GM19397 (cell line): Measurements from ENCODE around the gene CBR4.

Experiments used
- ATAC-seq: cut with Tn5 transposase; IDR thresholded peaks from one replicate; pipeline ENCODE4 v1.9.1; 2021; ENCODE audit warnings: mild to moderate bottlenecking, moderate library complexity; ENCODE audit not compliant: unreplicated experiment

Gene CBR4

GRCh38 chr4:169010125-169011023 lies at the start of gene CBR4:
Gene CBR4, minus strand, starts transcription at chr4:169010255. Its CDS starts 166 bp downstream, at chr4:169010089.
- peak; percentile 99 for ATAC-seq

DNA sequence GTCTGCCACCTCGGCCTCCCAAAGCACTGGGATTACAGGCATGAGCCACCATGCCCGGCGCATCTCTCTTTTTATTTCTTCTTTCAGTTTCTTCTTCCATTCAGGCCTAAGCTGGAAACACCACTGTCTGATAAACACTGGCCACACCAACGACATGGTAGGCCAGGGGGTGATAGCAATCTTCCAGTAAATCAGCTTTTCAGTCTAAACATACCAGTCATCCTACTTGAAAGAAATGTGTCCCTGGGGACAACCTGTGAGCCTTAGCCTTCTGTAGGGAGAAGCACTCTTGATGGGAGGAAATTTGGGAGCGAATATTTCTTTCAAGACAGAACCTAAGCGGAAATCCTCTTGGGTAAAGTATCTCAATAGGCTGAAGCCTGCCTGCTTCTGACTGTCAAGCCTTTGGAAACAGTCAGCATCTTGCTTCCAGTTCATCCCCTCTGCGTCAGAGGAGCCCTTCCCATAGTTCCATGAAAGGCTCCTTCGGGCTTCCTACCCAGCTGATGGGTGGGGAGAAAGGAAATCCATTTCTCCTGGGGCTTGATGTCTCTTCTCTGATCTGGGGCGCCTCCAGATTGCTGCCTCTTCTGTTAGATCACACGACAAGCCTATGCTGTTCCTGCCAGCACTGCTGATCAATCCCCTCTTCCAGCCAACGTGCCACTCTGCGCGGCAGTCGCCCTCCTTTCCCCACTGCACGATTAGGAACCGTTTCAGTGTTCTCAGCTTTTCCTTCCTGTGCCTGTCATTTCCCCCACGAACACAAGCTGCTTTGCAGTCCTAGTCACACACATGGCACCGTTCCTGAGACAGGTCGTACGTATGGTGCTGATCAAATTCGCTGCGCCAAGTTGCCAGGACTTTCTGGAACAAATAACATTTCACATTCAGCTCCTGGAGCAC lies 49.5 kb upstream of the CBR4 start:
- ATAC-seq, result no peak

DNA sequence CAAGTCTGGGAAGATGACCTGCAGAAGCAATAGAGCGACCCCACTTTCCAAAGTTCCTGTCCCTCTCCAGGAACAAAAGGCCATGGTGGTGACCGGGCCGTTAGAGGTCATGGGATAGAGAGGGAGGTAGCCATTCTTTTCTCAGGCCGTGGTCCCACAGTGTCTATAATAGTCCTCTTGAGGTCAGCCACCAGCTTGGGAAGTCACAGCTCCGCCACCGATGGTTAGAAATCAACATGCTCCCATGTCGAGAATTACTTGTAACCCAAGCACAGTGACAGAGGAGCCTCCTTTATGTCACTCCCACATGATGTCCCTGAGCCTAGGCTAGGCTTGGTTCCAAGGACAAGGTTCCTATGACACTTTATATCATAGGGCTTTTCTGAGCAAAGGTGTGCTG lies 48.3 kb upstream of the CBR4 start:
- ATAC-seq, result no peak

- ATAC-seq, result no peak
Observed at GRCh38 chr4:169054879-169055278, 44.8 kb upstream of the CBR4 start.

- ATAC-seq, result no peak
Observed at GRCh38 chr4:169052594-169052945, 42.5 kb upstream of the CBR4 start.

- ATAC-seq, result no peak
Observed at GRCh38 chr4:169051761-169052593, 41.9 kb upstream of the CBR4 start.

DNA sequence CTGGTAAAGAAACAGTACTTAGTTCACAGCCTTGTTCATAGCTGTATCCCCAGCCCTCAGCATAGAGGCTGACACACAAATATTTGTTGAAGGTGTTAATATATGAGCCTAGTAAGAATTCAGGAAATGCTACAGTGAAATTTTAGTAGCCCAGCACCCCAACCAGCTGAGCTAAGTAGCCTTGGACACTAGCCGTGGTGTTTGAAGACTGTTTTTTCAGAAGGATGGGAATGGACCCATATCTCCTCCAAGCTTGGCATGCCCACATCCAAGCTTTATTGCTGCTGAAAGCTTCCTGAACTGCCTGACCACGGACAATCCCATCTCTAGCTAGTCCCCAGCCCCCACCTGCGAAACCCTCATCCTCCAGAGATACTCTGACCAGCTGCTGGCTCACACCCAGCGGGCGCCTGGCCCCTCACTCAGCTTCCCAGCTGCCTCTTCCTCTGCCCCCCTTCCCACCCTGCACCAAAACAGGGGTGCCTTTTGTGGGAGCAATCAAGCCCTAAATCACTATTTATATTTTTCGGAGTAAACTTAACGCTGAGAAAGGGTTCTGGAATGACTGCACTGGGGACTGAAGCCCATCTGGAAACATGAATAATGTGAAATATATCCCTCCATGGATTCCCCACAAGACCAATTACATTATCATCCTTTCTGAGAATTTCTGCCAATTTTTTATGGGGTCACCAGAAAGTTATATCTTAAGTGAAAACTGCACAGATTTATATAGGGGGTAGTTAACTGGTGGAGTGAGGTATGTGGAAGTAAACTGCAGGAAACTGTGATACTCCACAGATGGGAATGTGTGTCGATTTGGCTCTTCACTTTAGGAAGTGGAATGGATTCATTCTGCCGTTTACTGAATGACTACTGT lies 41.1 kb upstream of the CBR4 start:
- ATAC-seq, result no peak

- ATAC-seq, result no peak
Observed at GRCh38 chr4:169050284-169050683, 40.2 kb upstream of the CBR4 start.

DNA sequence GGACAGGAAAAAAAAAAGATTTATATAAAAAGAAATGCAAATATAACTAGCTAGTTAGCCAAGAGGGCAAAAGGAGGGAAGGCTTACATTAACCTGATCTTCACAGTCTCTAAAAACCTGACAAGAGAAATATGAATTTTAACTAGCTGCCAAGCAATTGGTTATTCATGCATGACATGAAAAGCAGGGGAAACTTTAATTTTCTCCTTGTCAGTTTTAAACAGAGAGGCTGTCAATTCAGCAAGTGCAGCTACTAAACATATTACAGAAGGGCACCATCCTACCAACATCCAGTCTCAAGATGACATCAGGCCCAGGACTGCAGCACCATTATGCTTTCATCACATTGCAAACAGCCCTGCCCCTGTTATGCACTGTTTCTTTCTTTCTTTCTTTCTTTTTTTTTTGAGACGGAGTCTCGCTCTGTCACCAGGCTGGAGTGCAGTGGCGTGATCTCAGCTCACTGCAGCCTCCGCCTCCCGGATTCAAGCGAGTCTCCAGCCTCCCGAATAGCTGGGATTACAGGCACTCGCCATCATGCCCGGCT lies 38.9 kb upstream of the CBR4 start:
- ATAC-seq, result no peak

GRCh38 chr4:169047956-169048355 lies 37.9 kb upstream of the CBR4 start:
- no peak for ATAC-seq

DNA sequence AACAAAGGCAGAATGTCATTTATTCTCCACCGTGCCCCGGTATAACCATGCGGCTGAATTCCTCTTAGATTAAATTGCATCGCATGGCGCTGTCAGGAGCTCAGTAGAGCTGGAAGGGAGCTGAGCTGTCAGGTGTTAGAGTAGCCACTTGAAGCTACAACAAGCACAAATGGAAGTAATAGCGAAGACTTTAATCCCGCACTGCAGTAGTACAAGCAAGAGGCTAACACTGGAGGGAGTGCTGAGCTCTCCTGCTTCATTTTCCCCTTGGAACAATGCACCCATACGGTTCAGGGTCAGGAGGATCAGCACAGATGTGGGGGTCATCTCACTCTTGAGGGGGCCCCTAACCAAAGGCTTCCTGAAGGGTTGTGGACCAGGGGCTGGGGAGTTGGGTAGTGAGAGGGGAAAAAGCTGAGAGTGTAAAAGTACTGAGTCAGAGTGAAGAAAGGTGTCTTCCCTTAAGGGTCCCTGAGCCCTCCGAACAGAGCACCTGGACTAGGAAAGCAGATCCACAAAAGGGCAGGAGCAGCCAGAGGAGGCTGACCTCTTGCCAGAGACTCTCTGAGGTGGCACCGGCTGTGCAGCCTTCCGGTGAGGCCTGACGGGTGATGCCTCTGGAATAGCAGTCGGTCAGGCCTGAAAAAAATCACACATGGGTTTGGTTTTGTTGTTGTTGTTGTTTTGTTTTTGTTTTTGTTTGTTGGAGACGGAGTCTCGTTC lies 36.0 kb upstream of the CBR4 start:
- no peak for ATAC-seq

DNA sequence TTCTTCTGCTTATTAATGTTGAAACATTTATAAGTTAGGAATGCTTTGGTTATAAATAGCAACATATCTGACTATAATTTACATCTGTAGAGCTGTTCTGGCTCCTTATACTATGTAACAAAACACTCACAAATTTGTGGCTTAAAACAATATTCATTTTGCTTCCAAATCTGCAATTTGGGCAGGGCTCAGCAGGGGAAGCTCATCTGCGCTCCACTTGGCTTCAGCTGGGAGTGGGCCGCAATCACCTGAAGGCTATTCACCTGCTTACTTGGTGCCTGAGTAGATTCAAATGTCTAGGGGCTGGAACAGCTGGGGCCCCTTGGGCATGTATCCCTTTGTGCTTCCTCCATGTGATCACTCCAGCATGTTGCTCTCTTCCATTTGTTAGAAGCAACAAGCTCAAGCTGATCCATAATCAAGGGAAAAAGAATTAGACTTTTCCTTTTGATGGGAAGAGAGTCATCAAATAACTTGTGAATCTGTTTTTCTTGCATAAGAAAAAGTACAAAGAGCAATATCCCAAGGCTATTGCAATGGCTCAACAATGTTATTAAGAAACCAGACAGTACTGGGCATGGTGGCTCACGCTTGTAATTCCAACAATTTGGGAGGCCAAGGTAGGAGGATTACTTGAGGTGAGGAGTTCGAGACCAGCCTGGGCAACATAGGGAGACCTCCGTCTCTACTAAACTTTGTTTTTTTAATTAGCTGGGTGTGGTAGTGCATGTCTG lies 34.8 kb upstream of the CBR4 start:
- ATAC-seq, result no peak

DNA sequence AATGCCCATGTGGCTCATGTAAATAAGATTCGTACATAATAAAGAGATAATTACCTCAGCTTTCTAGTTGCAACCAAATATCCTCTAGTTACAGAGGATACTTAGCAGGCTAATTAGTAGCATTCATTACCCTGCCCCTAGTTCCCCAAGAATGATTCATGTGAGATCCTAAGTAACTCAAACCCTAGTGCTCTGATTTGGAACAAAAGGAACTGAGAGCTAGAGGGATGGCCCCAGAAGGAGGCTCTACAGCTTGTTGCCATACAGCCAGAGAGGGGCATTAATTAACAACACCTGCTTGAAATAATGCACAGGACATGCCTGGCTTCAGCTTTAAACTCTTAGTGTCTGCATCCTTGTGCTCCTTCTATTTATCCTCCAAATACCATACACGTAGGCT lies 32.6 kb upstream of the CBR4 start:
- ATAC-seq, result no peak

- no peak for ATAC-seq
Observed at GRCh38 chr4:169040559-169041261, 30.7 kb upstream of the CBR4 start.

GRCh38 chr4:169039251-169039954 lies 29.3 kb upstream of the CBR4 start:
- no peak for ATAC-seq

DNA sequence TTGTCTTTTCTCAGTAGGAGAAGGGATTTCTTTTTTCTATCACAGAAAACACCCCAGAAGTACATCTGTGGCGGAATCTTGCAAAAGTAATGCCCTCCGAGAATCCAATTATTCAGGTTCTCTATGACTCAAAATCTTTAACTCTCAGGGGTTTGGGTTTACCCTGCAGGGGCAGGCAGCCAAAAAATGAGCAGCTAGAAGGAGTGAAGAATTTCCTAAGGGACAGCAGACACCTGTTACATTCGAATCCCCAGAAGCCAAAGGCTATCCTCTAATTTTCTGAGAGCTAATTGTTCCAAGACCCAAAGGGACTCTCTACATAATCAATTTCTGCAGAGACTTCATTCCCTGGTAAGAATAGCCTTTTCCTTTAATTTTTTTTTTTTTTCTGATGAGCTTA lies 27.5 kb upstream of the CBR4 start:
- ATAC-seq, result no peak
